ENCODE measurements around the gene HHAT. TPM values are rescaled to one million over a fixed set of nuclear protein-coding genes. Genes with fewer than 3 reads are reported as not detected.

Gene HHAT
- total and polyA plus RNA-seq, 2 donors (not counting 3 experiments of a cell fraction or from before 2014, with no cell fraction given): 2.4 to 4.3 TPM

- dilution Hi-C loops (cut with MboI; ENCODE audit: extremely low pct_ligation_motif_present, low sequenced_read_pairs): no loop called here
- Histone ChIP-seq H3K79me2 (ENCODE audit: control insufficient read depth, insufficient read depth, low read length) (no peaks in the 10 kb centered on the region), H3K36me3 (ENCODE audit: control insufficient read depth in 2 of 2, extremely low read depth in 1 of 2, insufficient read depth in 2 of 2, low read length in 2 of 2) (no peaks in the 10 kb centered on the region), H3K9ac (replicated peaks; ENCODE audit: extremely low read depth, insufficient read depth, low read length) (no peak overlapping the region), H3K27me3 (ENCODE audit: control insufficient read depth in 2 of 2, insufficient read depth in 2 of 2, low read length in 2 of 2) (peaks cover 0 to 3% of the 10 kb centered on the region in 2 experiments), H4K20me1 (replicated peaks; ENCODE audit: control insufficient read depth, extremely low read depth, insufficient read depth, low read length) (no peaks in the 10 kb centered on the region), H3K9me3 (replicated peaks; ENCODE audit: control insufficient read depth, insufficient read depth, low read length) (no peaks in the 10 kb centered on the region), H3K27ac (ENCODE audit: insufficient read depth, low read depth, low read length) (no peak overlapping the region), H2AFZ (ENCODE audit: low read depth, low read length) (no peak overlapping the region), H3K4me2 (ENCODE audit: insufficient read depth, low read length) (no peak overlapping the region), H3K9me1 (replicated peaks; ENCODE audit: control insufficient read depth, extremely low read depth, insufficient read depth, low read length) (no peaks in the 10 kb centered on the region), H3K4me1 (ENCODE audit: control insufficient read depth, extremely low read depth, insufficient read depth, low read length) (no peaks in the 10 kb centered on the region), H3K4me3 (replicated peaks in 1 of 3; ENCODE audit: insufficient read depth in 1 of 3, low read depth in 1 of 3, low read length in 3 of 3) (no peak overlapping the region)
- no TSS peak for BruUV-seq (replicated peaks)
- ChIA-PET POLR2A (no interaction called here), CTCF (interaction anchor here (0.8 to 2.5 kb wide), 2 partner anchors 8 to 678 kb away, joined by 3 to 8 read pairs; partner anchors contain the start of gene KCNH1)
- TF ChIP-seq JUN (IDR thresholded peaks at IDR 0.05; ENCODE audit: borderline replicate concordance, insufficient read depth, insufficient read length, low read depth) (no peak), FOS (IDR thresholded peaks at IDR 0.05; ENCODE audit: borderline replicate concordance, insufficient read depth, low read length) (no peak), POLR2A (IDR thresholded peaks at IDR 0.05; ENCODE audit: low read depth, low read length) (no peak), MYC (IDR thresholded peaks at IDR 0.05; ENCODE audit: low read depth, low read length) (no peak), CTCF (IDR thresholded peaks at IDR 0.05; ENCODE audit: extremely low read depth in 1 of 2, insufficient read depth in 1 of 2, low read depth in 1 of 2, low read length in 2 of 2) (no peak), EZH2 (IDR thresholded peaks at IDR 0.05; ENCODE audit: borderline replicate concordance, low read depth, low read length, severe bottlenecking) (no peak), POLR2AphosphoS5 (IDR thresholded peaks at IDR 0.05; ENCODE audit: insufficient read depth, low read depth, low read length) (no peak), MAX (IDR thresholded peaks at IDR 0.05; ENCODE audit: insufficient read depth, insufficient read length) (no peak), GATA2 (IDR thresholded peaks at IDR 0.05; ENCODE audit: insufficient read depth, insufficient read length, low read depth, low read length) (no peak)
- intact Hi-C loops (cut with micrococcal nuclease): no loop called here
- FAIRE-seq (no peak), DNase-seq (ENCODE audit: low read depth, low spot score) (no peak)
Measured at GRCh38 chr1:210455840-210456603, 127.3 kb downstream of the HHAT start.
